Stomach (tissue), 9 donors: ENCODE data around the gene RHOBTB1. TPM values are rescaled to one million over a fixed set of nuclear protein-coding genes. Genes with fewer than 3 reads are reported as not detected.

Experiments
- DNase-seq, 2 donors: peaks; one replicate each; pipeline versions ENCODE4 v3.0.0 to v3.0.0-alpha.2; 2013 to 2019
- H3K27ac ChIP-seq, 5 donors: fragments of 200-600 bp in 4 of 5; sonication (generic) in 4 of 5; one replicate each; pipeline ENCODE4 v1.5.1; 2013 to 2019; ENCODE audit warnings: mild to moderate bottlenecking in 1 of 5, moderate library complexity in 1 of 5
- H3K27me3 ChIP-seq, 3 donors: fragments of 200-600 bp; sonication (generic); one replicate each; pipeline ENCODE4 v1.5.1; 2017 to 2019; ENCODE audit warnings: mixed run types in 1 of 3
- H3K36me3 ChIP-seq, 4 donors: fragments of 200-600 bp; sonication (generic); 1 replicate in 3 of 4; 2 replicates in 1 of 4; pipeline ENCODE4 v1.5.1; 2016 to 2019
- H3K4me1 ChIP-seq, 4 donors: fragments of 200-600 bp; sonication (generic); one replicate each; pipeline ENCODE4 v1.5.1; 2016 to 2019
- H3K4me3 ChIP-seq, 4 donors: fragments of 200-600 bp; sonication (generic) in 3 of 4; one replicate each; pipeline ENCODE4 v1.5.1; 2016 to 2019; ENCODE audit warnings: mild to moderate bottlenecking in 1 of 4
- H3K9me3 ChIP-seq, 4 donors: fragments of 200-600 bp; sonication (generic); one replicate each; pipeline ENCODE4 v1.5.1; 2016 to 2019
- EP300 ChIP-seq: sonication (generic); formaldehyde crosslinking; IDR thresholded peaks from one replicate; pipeline ENCODE4 v1.6.1; 2017; ENCODE audit warnings: antibody characterized with exemption
- POLR2A ChIP-seq, 4 donors: fragments of 450-650 bp; IDR thresholded peaks; one replicate each; pipeline ENCODE4 v1.6.1; 2016; ENCODE audit warnings: antibody characterized with exemption in 4 of 4, control low read depth in 2 of 4, mild to moderate bottlenecking in 1 of 4, moderate library complexity in 1 of 4
- POLR2AphosphoS5 ChIP-seq, 3 donors: sonication (generic); formaldehyde crosslinking; IDR thresholded peaks; one replicate each; pipeline ENCODE4 v1.6.1; 2016; ENCODE audit warnings: antibody characterized with exemption in 3 of 3
- WGBS, 5 donors: extraction: QIAGEN DNeasy Blood & Tissue Kit in 3 of 5; methylation state at CpG; one replicate each; pipeline versions ENCODE4 v1.1.5 to v1.1.7; 2013 to 2018; 5-methylcytosine and 5-hydroxymethylcytosine counted together
- intact Hi-C: fragments of 100-400 bp; cut with DNase I; formaldehyde crosslinking; loops from one replicate; pipeline ENCODE4 v1.15.1; 2023; ENCODE audit warnings: low total_unique reads
- polyA plus RNA-seq, 3 donors: library from polyadenylated mRNA; stranded (reverse); fragments of 200-250 nt; gene quantifications; one replicate each; pipeline ENCODE4 v1.2.3, GENCODE V29; 2013
- total RNA-seq, 5 donors: library from RNA; depleted of rRNA; stranded (reverse); fragments of >200 nt; gene quantifications; one replicate each; pipeline versions ENCODE4 v1.1.0 to v1.2.3, GENCODE V29; 2014 to 2016
- TF ChIP-seq, protein P1 (sequence below), 7 experiments: fragments of 450-650 bp in 4 of 7; fragments of 200-600 bp in 3 of 7; sonication (generic) in 3 of 7; IDR thresholded peaks; one replicate each; pipeline ENCODE4 v1.5.1; 2016 to 2019; ENCODE audit warnings: antibody characterized with exemption in 7 of 7, control low read depth in 2 of 7, mild to moderate bottlenecking in 1 of 7
- donor health status: healthy with polysubstance abuse.
- donor health status: Bipolar disorder and iron deficiency.
- donor health status: healthy.

Gene RHOBTB1
- total and polyA plus RNA-seq, 8 donors: 2.3 to 302 (median 21.9) TPM

DNA sequence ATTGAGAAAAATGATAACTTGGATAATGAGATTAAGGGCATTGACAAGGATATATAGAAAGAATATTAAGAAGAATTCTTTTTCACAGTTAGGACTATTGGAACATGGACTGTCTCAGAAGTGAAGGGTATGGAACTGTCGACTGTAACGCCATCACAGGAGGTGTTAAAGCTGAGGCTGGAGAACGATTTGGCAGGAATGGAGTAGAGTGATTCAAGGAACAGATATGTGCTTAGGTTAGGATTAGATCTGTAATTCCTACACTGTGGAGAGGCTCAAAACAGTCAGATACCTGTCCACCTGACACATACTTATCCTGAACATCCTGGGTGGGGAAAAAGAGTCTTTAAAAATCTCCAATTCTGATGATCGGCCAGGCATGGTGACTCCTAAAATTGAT is 30.9 kb downstream of the RHOBTB1 start:
- Histone ChIP-seq H3K9me3 (no peaks in the 10 kb centered on the region), H3K27me3 (no peaks in the 10 kb centered on the region), H3K27ac (peak overlapping the region in 3 of 5 donors; percentile 36 to 74 (median 72)), H3K36me3 (peaks cover 0 to 18% (median 9%) of the 10 kb centered on the region in 4 donors), H3K4me3 (no peak overlapping the region), H3K4me1 (peaks cover 12 to 80% (median 36%) of the 10 kb centered on the region in 4 donors)
- TF ChIP-seq, protein P1, sequence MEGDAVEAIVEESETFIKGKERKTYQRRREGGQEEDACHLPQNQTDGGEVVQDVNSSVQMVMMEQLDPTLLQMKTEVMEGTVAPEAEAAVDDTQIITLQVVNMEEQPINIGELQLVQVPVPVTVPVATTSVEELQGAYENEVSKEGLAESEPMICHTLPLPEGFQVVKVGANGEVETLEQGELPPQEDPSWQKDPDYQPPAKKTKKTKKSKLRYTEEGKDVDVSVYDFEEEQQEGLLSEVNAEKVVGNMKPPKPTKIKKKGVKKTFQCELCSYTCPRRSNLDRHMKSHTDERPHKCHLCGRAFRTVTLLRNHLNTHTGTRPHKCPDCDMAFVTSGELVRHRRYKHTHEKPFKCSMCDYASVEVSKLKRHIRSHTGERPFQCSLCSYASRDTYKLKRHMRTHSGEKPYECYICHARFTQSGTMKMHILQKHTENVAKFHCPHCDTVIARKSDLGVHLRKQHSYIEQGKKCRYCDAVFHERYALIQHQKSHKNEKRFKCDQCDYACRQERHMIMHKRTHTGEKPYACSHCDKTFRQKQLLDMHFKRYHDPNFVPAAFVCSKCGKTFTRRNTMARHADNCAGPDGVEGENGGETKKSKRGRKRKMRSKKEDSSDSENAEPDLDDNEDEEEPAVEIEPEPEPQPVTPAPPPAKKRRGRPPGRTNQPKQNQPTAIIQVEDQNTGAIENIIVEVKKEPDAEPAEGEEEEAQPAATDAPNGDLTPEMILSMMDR (IDR thresholded peaks at IDR 0.05): no peak
- TF ChIP-seq POLR2AphosphoS5 (IDR thresholded peaks at IDR 0.05) (no peak), POLR2A (IDR thresholded peaks at IDR 0.05) (no peak), EP300 (no peak)
- WGBS, 5 donors: 68 to 89% (median 79%) methylated on average over 4 of the region's 4 CpGs
- no peak for DNase-seq
- intact Hi-C loops: no loop called here

DNA sequence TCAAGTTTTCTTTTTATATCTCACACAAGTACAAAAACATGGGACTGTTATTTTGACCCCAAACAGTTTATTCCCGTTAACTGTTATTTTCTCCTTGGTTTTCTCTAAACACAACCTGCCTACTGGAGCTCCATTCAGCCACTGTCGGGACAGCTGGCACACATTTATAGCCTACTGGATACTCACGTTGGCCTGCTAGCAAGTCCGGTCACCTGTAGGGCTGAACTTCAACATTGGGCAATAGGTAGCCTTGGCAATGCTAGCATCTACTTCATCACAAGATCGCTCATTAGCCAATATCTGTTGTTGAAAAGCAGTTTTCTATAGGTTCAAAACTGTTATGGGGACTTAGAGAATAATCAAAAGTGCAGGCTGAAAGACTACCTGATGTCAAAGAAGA is 32.3 kb downstream of the RHOBTB1 start:
- H3K27me3 ChIP-seq: no peaks in the 10 kb centered on the region
- peak overlapping the region in 4 of 5 donors; percentile 54 to 74 (median 72) for H3K27ac ChIP-seq
- H3K4me1 ChIP-seq: peaks cover 12 to 91% (median 40%) of the 10 kb centered on the region in 4 donors
- 78 to 93% (median 86%) methylated on average over 5 of the region's 5 CpGs for WGBS, 5 donors
- H3K4me3 ChIP-seq: no peak overlapping the region
- intact Hi-C loops: no loop called here
- TF ChIP-seq POLR2A (IDR thresholded peaks at IDR 0.05) (no peak), POLR2AphosphoS5 (IDR thresholded peaks at IDR 0.05) (no peak), EP300 (no peak)
- TF ChIP-seq, protein P1 (IDR thresholded peaks at IDR 0.05): no peak
- H3K9me3 ChIP-seq: peaks cover 0 to 4% (median 2%) of the 10 kb centered on the region in 4 donors
- no peak for DNase-seq
- peaks cover 0 to 22% (median 15%) of the 10 kb centered on the region in 4 donors for H3K36me3 ChIP-seq

DNA sequence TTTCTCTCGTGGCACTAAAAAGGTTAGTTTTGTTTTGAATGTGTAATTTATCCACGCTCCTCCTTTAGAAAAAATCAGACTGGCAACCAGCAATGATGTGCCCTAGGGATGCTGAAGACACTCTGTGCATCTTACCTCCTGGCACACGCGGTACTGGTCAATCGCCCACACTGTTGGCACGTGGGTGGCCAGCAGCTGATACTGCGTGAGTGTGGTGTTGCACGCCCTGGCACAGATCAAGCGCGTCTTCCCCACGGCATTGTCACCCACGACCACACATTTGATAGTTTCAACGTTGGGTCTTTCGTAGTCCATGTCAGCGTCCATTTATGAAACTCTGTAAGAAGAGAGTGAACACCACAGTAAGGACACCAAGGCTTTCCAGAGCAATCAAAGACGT is 32.8 kb downstream of the RHOBTB1 start:
- 84 to 90% (median 87%) methylated on average over 16 of the region's 16 CpGs for WGBS, 5 donors
- H3K27me3 ChIP-seq: no peaks in the 10 kb centered on the region
- H3K4me1 ChIP-seq: peaks cover 12 to 94% (median 45%) of the 10 kb centered on the region in 4 donors
- H3K9me3 ChIP-seq: peaks cover 0 to 6% (median 3%) of the 10 kb centered on the region in 4 donors
- TF ChIP-seq, protein P1 (IDR thresholded peaks at IDR 0.05): no peak
- TF ChIP-seq POLR2AphosphoS5 (IDR thresholded peaks at IDR 0.05): no peak
- TF ChIP-seq EP300: no peak
- intact Hi-C loops: no loop called here
- DNase-seq: no peak
- H3K27ac ChIP-seq: peak overlapping the region; percentile 25 to 74 (median 72)
- no peak overlapping the region for H3K4me3 ChIP-seq
- peaks cover 0 to 27% (median 19%) of the 10 kb centered on the region in 4 donors for H3K36me3 ChIP-seq

DNA sequence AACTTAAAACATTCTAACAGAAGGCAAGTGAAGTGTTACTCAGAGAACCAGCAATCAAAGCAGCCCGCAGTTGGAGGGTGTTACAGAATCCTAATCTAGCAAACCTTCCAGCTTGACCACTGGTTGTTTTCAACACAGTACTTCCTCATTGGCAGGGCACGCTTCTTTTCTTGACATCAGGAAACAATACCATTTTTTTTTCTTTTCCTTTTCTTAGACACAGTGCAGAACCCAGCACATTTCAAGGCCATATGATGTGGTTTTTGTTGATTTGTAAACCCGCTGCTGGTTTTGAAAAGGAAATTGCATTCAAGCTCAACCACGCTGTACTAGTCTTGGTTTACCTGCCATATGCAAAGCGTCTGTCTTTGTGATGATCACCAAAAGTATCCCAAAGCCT is 33.4 kb downstream of the RHOBTB1 start:
- Histone ChIP-seq H3K27ac (peak overlapping the region; percentile 25 to 74 (median 72)), H3K4me3 (no peak overlapping the region), H3K4me1 (peaks cover 12 to 94% (median 46%) of the 10 kb centered on the region in 4 donors), H3K9me3 (peaks cover 0 to 6% (median 3%) of the 10 kb centered on the region in 4 donors), H3K27me3 (no peaks in the 10 kb centered on the region), H3K36me3 (peaks cover 0 to 28% (median 20%) of the 10 kb centered on the region in 4 donors)
- TF ChIP-seq, protein P1 (IDR thresholded peaks at IDR 0.05): no peak
- peak in 2 of 3 donors; percentile 41 to 84 for TF ChIP-seq POLR2AphosphoS5 (IDR thresholded peaks at IDR 0.05)
- DNase-seq: peak; percentile 68 to 74
- 15 to 32% (median 24%) methylated on average over 5 of the region's 5 CpGs for WGBS, 5 donors
- intact Hi-C loops: no loop called here
